Osteocyte (in vitro differentiated cells): ENCODE data around the gene SYK. TPM values are rescaled to one million over a fixed set of nuclear protein-coding genes. Genes with fewer than 3 reads are reported as not detected.

Experiments
- DNase-seq: peaks from one replicate; pipeline ENCODE4 v3.0.0; 2021; ENCODE audit warnings: mixed read lengths; ENCODE audit not compliant: unreplicated experiment; ENCODE audit errors: extremely low spot score
- H3K27ac Mint-ChIP-seq: one replicate; pipeline ENCODE4 v1.8.0; 2021; ENCODE audit warnings: mild to moderate bottlenecking, mixed read lengths; ENCODE audit not compliant: unreplicated experiment
- H3K27me3 Mint-ChIP-seq: one replicate; pipeline ENCODE4 v1.8.0; 2021; ENCODE audit warnings: mixed read lengths; ENCODE audit not compliant: unreplicated experiment
- H3K36me3 Mint-ChIP-seq: one replicate; pipeline ENCODE4 v1.8.0; 2021; ENCODE audit warnings: mixed read lengths; ENCODE audit not compliant: unreplicated experiment
- H3K4me1 Mint-ChIP-seq: one replicate; pipeline ENCODE4 v1.8.0; 2021; ENCODE audit warnings: mixed read lengths; ENCODE audit not compliant: unreplicated experiment
- H3K4me3 Mint-ChIP-seq: one replicate; pipeline ENCODE4 v1.8.0; 2021; ENCODE audit warnings: mild to moderate bottlenecking, moderate library complexity, mixed read lengths; ENCODE audit not compliant: unreplicated experiment
- H3K9me3 Mint-ChIP-seq: one replicate; pipeline ENCODE4 v1.8.0; 2021; ENCODE audit warnings: mixed read lengths; ENCODE audit not compliant: unreplicated experiment
- total RNA-seq: library from RNA; stranded (reverse); gene quantifications from 2 replicates; pipeline ENCODE4 v1.2.1, GENCODE V29; 2021
- TF ChIP-seq, protein P1 (sequence below): fragments of 200-600 bp; sonication (generic); IDR thresholded peaks from 2 replicates; pipeline ENCODE4 v1.5.0; 2021; ENCODE audit warnings: antibody characterized with exemption, mild to moderate bottlenecking, moderate library complexity

SYK gene
- total RNA-seq, 1 donor from 2014 or later, result not detected

DNA sequence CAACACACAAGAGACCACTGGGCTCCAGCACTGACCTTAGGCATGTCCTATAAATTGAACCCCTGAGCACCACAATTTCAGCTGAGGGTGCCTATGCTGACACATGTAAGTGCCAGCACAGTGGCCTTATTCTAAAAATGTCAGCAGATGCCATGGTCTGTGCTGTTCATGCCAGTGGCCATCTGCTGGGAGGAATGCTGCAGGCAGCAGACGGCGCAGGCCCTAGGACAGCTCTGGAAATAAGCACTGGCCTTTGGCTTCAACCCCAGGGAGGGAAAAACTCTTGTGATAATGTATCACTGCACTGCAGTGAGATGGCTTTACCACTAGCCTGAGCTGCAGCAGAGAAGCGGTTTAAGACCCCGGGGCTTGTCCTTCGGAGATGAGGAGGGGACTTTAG, 98.5 kb downstream of the SYK start:
- Mint-ChIP-seq H3K4me3 (no peak overlapping the region), H3K9me3 (peaks cover 18% of the 10 kb centered on the region), H3K27ac (no peak overlapping the region), H3K4me1 (no peaks in the 10 kb centered on the region), H3K27me3 (no peaks in the 10 kb centered on the region), H3K36me3 (no peaks in the 10 kb centered on the region)
- no peak for DNase-seq
- TF ChIP-seq, protein P1, sequence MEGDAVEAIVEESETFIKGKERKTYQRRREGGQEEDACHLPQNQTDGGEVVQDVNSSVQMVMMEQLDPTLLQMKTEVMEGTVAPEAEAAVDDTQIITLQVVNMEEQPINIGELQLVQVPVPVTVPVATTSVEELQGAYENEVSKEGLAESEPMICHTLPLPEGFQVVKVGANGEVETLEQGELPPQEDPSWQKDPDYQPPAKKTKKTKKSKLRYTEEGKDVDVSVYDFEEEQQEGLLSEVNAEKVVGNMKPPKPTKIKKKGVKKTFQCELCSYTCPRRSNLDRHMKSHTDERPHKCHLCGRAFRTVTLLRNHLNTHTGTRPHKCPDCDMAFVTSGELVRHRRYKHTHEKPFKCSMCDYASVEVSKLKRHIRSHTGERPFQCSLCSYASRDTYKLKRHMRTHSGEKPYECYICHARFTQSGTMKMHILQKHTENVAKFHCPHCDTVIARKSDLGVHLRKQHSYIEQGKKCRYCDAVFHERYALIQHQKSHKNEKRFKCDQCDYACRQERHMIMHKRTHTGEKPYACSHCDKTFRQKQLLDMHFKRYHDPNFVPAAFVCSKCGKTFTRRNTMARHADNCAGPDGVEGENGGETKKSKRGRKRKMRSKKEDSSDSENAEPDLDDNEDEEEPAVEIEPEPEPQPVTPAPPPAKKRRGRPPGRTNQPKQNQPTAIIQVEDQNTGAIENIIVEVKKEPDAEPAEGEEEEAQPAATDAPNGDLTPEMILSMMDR, result peak; percentile 19

DNA sequence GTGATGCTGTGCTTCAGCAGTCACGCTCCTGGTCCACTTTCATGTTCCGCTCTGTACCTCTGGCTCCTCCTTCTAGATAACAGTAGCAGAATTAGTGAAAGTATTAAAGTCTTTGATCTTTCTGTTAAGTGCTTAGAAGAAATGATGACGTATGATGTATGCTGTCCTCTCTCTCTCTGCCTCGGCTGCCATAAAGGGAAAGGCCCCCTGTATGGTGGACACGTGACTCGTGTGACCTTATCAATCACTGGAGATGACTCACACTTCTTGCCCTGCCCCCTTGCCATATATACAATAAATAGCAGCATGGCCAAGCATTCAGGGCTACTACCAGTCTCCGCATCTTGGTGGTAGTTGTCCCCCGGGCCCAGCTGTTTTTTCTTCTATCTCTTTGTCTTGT, 100.3 kb downstream of the SYK start:
- no peaks in the 10 kb centered on the region for H3K4me1 Mint-ChIP-seq
- TF ChIP-seq, protein P1, result no peak
- H3K4me3 Mint-ChIP-seq, result no peak overlapping the region

DNA sequence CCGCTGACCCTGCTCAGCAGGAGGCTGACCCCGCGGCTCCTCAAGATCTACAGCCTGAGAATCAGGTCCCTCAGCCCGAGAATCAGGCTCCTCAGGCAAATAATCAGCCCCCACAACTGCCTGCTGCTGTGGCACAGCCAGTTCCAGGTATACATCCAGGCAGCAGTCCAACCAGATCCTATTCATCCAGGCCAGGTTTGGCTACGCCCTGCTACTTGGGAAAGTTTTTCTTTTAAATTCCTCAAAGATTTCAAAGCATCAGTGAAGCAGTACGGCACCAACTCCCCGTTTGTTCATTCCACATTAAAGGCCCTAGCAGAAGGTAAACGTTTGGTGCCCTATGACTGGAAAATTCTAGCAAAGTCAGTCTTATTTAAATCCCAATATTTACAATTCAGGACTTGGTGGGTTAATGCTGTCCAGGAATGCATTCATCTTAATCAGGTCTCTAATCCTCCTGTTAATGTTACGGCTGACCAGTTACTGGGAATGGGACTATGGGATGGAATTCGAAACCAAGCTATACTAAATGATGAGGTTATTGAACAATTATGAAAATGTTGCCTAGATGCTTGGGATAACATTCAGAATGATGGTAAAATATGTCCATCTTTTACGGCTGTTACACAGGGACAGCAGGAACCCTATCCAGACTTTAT, 102.3 kb downstream of the SYK start:
- H3K4me1 Mint-ChIP-seq, result no peaks in the 10 kb centered on the region
- H3K36me3 Mint-ChIP-seq, result no peaks in the 10 kb centered on the region
- H3K27ac Mint-ChIP-seq, result no peak overlapping the region
- no peak overlapping the region for H3K4me3 Mint-ChIP-seq
- H3K27me3 Mint-ChIP-seq, result no peaks in the 10 kb centered on the region
- peaks cover 18% of the 10 kb centered on the region for H3K9me3 Mint-ChIP-seq
- DNase-seq, result no peak
- TF ChIP-seq, protein P1, result no peak

More for the DNA sequence above, 100.3 kb downstream of the SYK start:
- Mint-ChIP-seq H3K27ac (no peak overlapping the region), H3K9me3 (peaks cover 18% of the 10 kb centered on the region), H3K27me3 (no peaks in the 10 kb centered on the region), H3K36me3 (no peaks in the 10 kb centered on the region)
- DNase-seq, result no peak

DNA sequence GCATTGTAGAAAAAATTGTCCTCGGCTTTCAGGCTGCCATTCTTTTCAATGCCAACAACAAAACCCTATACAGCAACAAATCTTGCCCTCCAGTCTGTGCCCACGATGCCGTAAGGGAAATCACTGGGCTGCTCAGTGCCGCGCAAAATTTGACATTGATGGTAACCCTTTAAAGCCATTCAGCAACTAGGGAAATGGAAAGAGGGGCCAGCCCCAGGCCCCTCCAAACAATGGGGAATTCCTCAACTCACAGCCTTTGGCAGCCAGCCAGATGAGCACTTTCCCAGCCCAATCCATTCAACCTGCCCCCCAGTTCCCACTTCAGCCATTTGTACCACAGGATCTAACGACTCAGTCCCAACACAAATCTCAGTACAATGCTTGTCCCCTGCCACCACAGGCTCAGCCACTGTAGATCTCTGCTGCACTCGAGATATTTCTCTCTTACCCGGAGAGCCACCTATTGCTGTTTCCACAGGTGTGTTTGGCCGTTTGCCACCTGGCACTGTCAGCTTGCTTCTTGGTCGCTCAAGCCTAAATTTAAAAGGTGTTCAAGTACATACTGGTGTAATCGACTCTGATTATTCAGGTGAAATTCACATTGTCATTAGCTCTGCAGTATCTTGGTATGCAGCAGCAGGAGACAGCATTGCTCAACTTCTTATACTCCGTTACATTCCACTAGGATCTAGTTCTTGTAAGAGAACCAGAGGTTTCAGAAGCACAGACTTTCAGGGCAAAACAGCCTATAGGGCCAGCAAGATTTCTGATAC, 103.3 kb downstream of the SYK start:
- Mint-ChIP-seq H3K27ac (no peak overlapping the region), H3K4me1 (no peaks in the 10 kb centered on the region), H3K4me3 (no peak overlapping the region), H3K36me3 (no peaks in the 10 kb centered on the region), H3K27me3 (no peaks in the 10 kb centered on the region), H3K9me3 (peaks cover 18% of the 10 kb centered on the region)
- TF ChIP-seq, protein P1, result no peak
- no peak for DNase-seq

DNA sequence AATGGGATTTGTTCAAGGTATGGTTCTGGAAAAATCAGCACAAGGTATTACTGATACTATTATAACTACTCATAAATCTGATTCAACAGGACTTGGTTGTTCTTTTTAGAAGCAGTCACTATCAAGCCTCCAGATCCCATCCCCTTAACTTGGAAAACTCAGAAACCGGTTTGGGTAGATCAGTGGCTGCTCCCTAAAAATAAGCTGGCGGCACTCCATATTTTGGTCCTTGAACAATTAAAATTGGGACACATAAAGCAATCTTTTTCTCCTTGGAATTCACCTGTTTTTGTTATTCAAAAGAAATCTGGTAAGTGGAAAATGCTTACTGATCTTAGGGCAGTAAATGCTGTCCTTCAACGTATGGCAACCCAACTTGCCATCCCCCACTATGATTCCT, 104.2 kb downstream of the SYK start:
- no peak for DNase-seq
- Mint-ChIP-seq H3K4me1 (no peaks in the 10 kb centered on the region), H3K4me3 (no peak overlapping the region), H3K36me3 (no peaks in the 10 kb centered on the region), H3K9me3 (peaks cover 18% of the 10 kb centered on the region), H3K27ac (no peak overlapping the region), H3K27me3 (no peaks in the 10 kb centered on the region)
- TF ChIP-seq, protein P1, result no peak
